Cardiac septum (tissue), 1 donor: Measurements from ENCODE around the gene NTRK2. TPM values are rescaled to one million over a fixed set of nuclear protein-coding genes. Genes with fewer than 3 reads are reported as not detected.
A peak's percentile ranks its signal among the peaks of the same experiment; 100 is the strongest.

Experiments
- DNase-seq: peaks from one replicate; pipeline ENCODE4 v3.0.0-alpha.2; 2020; ENCODE audit warnings: low spot score
- intact Hi-C: fragments of 100-400 bp; cut with DNase I; formaldehyde crosslinking; loops from one replicate; pipeline ENCODE4 v1.14.0; 2022
- total RNA-seq: library from RNA; stranded (reverse); fragmentation: NEBNext Ultra II Directional; extraction: Animal tissue kit (Norgen Biotek cat#: 25700); gene quantifications from one replicate; pipeline ENCODE4 v1.2.1, GENCODE V29; 2021
- donor health status: DM: no; HTN: no; CAD: no.

Gene NTRK2
- total RNA-seq, 1 donor from 2014 or later = 3.7 TPM

DNA sequence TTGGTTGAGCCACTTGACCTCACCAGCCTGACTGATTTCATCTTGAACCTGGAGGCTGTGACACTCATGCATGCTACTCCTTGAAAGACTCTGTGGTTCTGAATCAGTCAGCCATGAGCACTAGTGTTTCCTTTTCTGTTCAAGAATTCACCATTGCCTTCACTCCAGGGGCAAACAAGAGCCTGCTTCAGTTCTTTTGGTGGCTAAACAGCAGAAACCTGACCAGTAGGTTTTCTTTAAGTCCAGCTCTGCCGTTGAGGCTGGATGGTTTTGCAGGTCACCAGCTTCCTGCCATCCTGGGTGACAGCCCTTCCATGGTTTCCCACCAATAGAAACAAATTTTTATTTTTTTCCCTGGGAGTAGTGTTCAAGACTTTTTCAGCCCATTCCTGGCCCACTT, 10.0 kb downstream of the NTRK2 start:
- intact Hi-C loops = no loop called here
- DNase-seq = no peak

DNA sequence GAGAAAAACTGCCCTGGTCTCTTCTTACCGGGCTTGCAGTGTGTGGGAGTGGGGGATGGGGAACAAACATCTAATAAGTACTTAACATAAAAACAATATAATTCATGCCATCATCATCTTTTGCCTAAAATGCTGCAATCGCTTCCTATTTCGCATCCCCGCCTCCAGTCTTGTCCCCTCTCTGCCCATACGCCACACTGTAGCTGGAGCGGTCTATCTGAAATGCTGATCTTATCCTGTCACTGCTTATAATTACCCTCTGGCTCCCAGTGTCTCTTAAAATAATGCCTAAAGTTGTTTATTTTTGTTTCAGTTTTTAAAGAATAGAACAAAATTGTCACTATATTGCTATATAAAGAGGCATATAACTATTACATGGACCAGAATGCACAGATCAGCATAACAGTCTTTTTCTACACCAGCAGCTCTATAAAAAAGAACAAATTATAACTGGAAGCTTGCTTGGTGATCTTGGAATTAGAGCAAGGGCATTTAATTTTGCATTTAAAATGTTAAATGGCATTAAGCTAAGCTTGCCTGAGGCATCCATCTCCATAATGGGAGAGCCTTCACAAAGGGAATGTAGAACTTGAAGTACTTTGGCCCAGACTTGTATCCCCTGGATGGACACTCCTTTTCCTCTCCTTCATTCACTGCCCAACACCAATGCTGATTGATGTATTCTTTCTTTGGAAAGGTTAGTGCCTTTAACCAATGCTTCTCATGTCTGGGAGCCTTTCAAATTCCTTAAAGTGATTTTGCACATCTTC, 12.2 kb downstream of the NTRK2 start:
- no peak for DNase-seq
- intact Hi-C loops = no loop called here

DNA sequence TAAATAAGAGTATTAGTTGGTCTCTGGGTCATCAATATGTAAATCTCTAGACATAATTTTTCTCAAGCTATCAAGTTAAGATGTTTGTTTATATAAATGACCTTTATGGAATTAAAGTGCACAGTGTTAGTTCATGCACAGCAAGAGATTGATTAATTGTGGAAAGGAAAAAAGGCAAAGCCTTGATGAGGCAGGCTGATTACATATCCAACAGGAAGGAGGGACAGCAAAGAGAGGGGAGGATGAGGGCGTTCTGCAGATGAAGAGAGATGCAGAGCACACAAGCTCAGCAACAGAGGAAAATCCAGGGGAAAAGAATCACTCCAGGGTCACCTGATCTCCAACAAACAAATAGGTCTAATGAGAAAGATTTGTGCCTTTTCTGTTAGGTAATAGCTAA, 16.5 kb downstream of the NTRK2 start:
- no peak for DNase-seq
- intact Hi-C loops = no loop called here

DNA sequence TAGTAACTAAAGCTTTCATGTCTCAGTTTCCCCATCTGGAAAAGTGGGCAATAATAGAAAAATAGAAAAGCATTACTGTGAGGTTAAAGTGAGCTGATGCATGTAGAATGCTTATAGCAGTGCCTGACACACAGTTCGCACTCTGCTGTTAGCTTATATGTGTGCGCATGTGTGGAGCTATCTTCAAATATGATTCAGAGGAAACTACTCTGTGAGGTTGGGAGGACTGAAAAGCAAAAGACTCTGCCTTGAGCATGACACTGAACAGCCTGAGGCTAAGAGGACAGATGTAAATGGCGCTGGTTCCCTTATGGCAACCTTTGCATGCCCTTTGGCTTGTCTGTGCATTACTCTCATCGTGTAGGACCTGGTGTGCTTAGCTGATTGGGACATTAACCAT, 19.4 kb downstream of the NTRK2 start:
- intact Hi-C loops = no loop called here
- no peak for DNase-seq

DNA sequence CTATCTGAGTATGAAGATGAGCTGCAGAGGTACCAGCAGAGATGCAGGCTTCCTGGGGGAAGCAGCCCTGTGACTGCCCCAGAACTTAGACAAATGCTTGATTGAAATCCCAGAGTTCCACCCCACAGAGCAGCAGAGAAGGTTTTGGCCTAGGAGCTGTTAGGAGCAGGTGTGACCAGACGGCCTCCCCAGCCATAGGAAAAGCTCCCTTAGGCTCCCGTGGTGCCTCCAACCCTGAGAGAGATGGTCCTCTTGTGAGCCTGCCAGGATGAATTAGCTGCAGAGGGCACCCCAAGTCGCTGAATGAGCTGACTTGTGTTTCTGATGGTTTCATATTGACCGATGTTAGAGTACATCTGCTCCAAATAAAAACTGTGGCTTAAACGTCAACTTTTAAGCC, 22.1 kb downstream of the NTRK2 start:
- intact Hi-C loops = no loop called here
- DNase-seq = no peak

GRCh38 chr9:84694248-84694647, 24.7 kb downstream of the NTRK2 start:
- no peak for DNase-seq
- intact Hi-C loops = no loop called here

- intact Hi-C loops = loop anchor here (2.0 kb wide), 1 partner anchor 258 kb away; no protein-coding TSS in a partner anchor
- DNase-seq = no peak
Observed at GRCh38 chr9:84697042-84697441, 27.5 kb downstream of the NTRK2 start.

DNA sequence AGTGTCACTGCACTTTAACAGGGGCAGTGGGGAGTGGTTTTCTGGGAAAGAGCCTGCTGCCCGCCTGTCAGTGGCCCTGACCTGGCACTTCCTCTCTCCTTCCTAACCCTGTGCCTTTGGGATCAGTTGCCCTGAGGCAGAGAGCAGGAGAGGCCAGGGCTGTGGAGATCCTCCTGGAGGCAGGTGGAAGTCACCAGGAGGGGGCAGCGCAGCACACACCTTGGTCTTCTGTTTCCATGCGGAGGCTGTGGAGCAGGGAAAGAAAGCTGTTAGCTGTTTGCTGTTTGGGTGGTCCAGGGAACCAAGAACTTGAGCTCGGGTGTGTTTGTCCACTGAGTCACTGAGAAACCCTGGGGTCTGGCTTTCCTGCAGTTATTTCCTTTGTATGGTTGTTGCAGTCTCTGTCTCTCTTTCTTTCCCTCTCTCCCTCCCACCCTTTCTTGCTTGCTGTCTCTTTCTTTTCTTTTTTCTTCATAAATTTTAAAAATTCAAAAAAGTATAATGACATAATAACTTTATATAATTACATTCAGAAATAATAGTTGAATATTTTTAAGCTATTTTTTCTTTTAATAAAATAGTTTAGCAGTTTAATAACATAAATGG, 28.1 kb downstream of the NTRK2 start:
- intact Hi-C loops = loop anchor here (2.0 kb wide), 1 partner anchor 257 kb away; no protein-coding TSS in a partner anchor
- DNase-seq = peak; percentile 78

- intact Hi-C loops = no loop called here
- DNase-seq = no peak
Observed at GRCh38 chr9:84698323-84698722, 28.8 kb downstream of the NTRK2 start.

- intact Hi-C loops = no loop called here
- no peak for DNase-seq
Observed at GRCh38 chr9:84699984-84700383, 30.5 kb downstream of the NTRK2 start.

- intact Hi-C loops = no loop called here
- DNase-seq = no peak
Observed at GRCh38 chr9:84701801-84702200, 32.3 kb downstream of the NTRK2 start.

GRCh38 chr9:84702471-84702870, 32.9 kb downstream of the NTRK2 start:
- intact Hi-C loops = no loop called here
- no peak for DNase-seq

DNA sequence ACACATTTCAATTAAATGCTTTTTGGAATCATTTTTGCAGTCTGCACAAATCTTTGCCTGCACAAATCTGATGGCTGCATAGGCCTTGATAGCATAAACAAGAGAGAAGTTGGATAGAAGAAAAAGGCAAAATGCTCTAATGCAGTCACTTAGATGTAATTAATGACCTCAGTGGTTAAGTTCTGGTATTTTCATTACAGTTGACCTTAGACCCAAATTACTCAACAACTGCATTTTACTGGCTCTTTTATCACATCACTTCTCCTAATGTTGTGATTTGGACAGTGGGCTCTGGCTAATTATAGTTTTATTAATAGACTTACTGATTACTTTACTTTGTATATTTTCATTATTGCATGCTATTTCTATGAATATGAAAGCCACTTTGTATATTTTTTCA, 34.3 kb downstream of the NTRK2 start:
- intact Hi-C loops = no loop called here
- DNase-seq = no peak

DNA sequence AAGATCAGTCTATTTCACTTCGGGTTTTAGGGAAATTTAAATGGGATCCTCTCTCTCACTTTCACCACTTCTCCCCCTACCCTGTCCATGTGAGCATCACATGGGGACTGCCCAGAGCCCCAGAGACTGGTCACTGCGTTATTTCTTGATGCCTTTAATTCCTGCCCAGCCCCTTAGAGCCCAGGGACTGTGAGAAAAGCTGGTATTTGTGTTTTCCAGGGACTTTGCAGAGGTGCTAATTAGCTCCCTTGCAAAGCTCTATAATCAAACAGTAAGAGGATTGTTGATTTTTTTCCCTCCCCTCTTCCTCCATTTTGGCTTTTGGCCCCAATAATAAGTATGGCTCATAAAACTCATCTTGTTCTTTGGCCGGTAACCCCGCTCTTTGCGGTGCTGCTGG, 35.6 kb downstream of the NTRK2 start:
- intact Hi-C loops = no loop called here

DNA sequence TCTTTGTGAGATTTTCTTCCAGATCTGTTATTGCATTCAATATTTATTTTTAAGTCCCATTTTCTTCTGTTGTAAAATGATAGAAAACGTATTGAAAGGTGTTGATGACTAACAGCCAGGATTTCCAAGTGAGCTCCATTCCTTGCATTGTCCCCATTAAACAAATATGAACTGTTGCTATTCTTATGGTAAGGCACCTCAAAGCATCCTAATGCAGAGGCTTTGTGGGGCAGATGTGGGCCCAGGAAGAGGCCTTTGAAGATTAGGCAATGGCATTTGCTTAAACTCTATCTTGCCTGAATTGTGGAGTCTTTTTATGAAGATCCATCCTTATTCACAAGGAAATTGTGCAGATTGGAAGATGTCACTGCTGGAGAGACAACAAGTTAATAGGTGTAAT, 38.9 kb downstream of the NTRK2 start:
- intact Hi-C loops = no loop called here
- no peak for DNase-seq

More for the DNA sequence above, 35.6 kb downstream of the NTRK2 start:
- no peak for DNase-seq

DNA sequence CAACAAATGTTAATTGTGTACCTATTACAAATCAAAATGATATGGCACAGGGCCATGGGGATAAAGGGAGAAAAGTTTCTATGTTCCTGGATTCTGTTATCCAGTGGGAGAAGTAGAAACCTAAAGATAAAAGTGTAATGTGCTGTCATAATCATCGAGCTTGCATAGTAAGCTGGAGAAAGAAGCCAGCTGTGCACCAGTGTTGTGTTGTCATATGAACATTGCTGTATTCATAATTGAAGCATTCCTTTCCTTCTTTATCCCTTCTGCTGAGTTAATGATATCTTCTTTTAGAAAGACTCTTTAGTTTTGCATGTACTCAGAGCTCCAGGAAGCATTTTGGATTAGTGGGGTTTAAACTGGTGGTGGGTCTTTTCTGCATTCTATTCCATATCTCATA, 39.5 kb downstream of the NTRK2 start:
- DNase-seq = no peak
- intact Hi-C loops = no loop called here

- intact Hi-C loops = no loop called here
- no peak for DNase-seq
Observed at GRCh38 chr9:84710701-84711397, 41.3 kb downstream of the NTRK2 start.

DNA sequence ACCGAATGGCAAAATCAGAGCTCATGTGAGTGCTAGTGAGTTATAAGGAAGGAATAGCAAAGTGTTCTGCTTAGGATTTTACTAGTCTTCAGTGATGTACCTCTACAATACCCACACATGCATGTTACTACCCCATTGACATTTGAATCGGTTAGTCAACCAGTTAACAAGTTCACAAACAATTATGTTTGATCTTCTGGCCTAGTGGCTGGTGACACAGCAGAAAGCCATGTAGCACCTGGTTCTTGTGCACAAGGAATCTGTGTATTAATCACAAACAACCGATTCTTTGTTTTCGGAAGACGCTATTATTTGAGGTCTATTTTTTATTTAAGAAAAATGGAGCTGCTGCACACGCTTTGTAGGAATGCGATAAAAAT, 41.9 kb downstream of the NTRK2 start:
- intact Hi-C loops = no loop called here
- DNase-seq = no peak

- intact Hi-C loops = no loop called here
- DNase-seq = no peak
Observed at GRCh38 chr9:84711936-84712335, 42.4 kb downstream of the NTRK2 start.

GRCh38 chr9:84716217-84716616, 46.7 kb downstream of the NTRK2 start:
- intact Hi-C loops = no loop called here
- no peak for DNase-seq

DNA sequence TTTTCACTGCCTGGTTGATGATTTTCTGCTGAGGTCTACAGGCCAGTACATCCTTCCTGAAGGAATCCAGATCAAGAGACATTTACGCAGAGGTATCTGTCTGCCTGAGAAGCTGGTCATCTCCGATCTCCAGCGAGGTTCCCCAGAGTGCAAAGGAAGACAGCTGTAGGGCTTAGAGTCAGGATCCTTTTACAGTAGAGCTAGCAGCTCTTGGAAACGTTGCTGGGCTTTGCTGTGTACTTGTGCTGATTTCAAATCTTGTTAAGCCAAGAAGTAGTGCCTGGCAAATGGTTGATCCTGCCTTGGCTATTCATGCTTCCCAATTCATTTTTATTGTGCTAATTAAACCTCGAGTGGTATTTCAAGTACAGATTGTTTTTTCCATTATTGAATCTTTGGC, 48.9 kb downstream of the NTRK2 start:
- intact Hi-C loops = no loop called here
- no peak for DNase-seq
